ENCODE results near the gene MTCL3.

MTCL3 gene

DNA sequence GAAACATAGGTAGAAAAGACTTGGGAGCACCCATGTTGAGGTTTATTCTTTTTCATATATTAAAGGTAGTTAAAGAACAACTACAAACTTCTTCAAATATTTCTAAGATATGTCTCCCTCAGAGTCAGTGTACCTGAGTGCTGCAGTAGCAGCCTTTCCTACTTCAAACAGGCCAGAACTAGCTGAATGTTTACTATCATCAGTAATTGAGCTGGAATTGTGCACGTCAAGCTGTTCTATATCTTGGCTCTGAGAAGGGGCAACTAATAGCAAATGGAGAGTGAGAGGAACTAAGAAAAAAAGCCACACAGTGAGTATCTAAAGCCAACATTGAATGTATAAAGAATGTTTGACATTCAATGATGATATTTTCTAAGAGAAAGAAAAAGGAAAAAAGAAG is 21.7 kb downstream of the MTCL3 start:
- no peaks in the 10 kb centered on the region for H3K4me1 ChIP-seq (ENCODE audit: control insufficient read depth, insufficient read depth, low read length)
- H3K27me3 ChIP-seq (ENCODE audit: control insufficient read depth, insufficient read depth, low read length): no peaks in the 10 kb centered on the region
- TF ChIP-seq TCF7L2 (IDR thresholded peaks at IDR 0.05; ENCODE audit: low read depth, low read length): no peak
- no peak for TF ChIP-seq SIN3A (IDR thresholded peaks at IDR 0.05; ENCODE audit: borderline replicate concordance, insufficient read depth, low read depth, low read length)
- TF ChIP-seq, protein P1, sequence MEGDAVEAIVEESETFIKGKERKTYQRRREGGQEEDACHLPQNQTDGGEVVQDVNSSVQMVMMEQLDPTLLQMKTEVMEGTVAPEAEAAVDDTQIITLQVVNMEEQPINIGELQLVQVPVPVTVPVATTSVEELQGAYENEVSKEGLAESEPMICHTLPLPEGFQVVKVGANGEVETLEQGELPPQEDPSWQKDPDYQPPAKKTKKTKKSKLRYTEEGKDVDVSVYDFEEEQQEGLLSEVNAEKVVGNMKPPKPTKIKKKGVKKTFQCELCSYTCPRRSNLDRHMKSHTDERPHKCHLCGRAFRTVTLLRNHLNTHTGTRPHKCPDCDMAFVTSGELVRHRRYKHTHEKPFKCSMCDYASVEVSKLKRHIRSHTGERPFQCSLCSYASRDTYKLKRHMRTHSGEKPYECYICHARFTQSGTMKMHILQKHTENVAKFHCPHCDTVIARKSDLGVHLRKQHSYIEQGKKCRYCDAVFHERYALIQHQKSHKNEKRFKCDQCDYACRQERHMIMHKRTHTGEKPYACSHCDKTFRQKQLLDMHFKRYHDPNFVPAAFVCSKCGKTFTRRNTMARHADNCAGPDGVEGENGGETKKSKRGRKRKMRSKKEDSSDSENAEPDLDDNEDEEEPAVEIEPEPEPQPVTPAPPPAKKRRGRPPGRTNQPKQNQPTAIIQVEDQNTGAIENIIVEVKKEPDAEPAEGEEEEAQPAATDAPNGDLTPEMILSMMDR (IDR thresholded peaks at IDR 0.05): no peak
- TF ChIP-seq, protein P2, sequence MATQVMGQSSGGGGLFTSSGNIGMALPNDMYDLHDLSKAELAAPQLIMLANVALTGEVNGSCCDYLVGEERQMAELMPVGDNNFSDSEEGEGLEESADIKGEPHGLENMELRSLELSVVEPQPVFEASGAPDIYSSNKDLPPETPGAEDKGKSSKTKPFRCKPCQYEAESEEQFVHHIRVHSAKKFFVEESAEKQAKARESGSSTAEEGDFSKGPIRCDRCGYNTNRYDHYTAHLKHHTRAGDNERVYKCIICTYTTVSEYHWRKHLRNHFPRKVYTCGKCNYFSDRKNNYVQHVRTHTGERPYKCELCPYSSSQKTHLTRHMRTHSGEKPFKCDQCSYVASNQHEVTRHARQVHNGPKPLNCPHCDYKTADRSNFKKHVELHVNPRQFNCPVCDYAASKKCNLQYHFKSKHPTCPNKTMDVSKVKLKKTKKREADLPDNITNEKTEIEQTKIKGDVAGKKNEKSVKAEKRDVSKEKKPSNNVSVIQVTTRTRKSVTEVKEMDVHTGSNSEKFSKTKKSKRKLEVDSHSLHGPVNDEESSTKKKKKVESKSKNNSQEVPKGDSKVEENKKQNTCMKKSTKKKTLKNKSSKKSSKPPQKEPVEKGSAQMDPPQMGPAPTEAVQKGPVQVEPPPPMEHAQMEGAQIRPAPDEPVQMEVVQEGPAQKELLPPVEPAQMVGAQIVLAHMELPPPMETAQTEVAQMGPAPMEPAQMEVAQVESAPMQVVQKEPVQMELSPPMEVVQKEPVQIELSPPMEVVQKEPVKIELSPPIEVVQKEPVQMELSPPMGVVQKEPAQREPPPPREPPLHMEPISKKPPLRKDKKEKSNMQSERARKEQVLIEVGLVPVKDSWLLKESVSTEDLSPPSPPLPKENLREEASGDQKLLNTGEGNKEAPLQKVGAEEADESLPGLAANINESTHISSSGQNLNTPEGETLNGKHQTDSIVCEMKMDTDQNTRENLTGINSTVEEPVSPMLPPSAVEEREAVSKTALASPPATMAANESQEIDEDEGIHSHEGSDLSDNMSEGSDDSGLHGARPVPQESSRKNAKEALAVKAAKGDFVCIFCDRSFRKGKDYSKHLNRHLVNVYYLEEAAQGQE (IDR thresholded peaks at IDR 0.05; ENCODE audit: insufficient read depth in 1 of 2, low read depth in 2 of 2, low read length in 1 of 2): no peak
- TF ChIP-seq POLR2AphosphoS5 (IDR thresholded peaks at IDR 0.05; ENCODE audit: low read depth, low read length): no peak
- H3K4me3 ChIP-seq (ENCODE audit: low read depth in 2 of 2, low read length in 2 of 2): no peak overlapping the region
- intact Hi-C loops (cut with micrococcal nuclease; ENCODE audit: unreplicated experiment): no loop called here
- no peak overlapping the region for H3K27ac ChIP-seq (ENCODE audit: low read length)
- no TSS peak for BruUV-seq (replicated peaks)
- no peak for DNase-seq (ENCODE audit: low read depth, low spot score)
- in situ Hi-C loops (cut with HindIII; ENCODE audit: low pct_unique_long_range_greater_than_20kb, low sequenced_read_pairs): no loop called here
- ChIA-PET CTCF (no interaction called here), POLR2A (no interaction called here)
- H3K9me3 ChIP-seq (ENCODE audit: control insufficient read depth, insufficient read depth, low read depth, low read length): no peaks in the 10 kb centered on the region
- H3K36me3 ChIP-seq (ENCODE audit: control insufficient read depth, insufficient read depth, low read length): no peaks in the 10 kb centered on the region
- ATAC-seq: no peak

DNA sequence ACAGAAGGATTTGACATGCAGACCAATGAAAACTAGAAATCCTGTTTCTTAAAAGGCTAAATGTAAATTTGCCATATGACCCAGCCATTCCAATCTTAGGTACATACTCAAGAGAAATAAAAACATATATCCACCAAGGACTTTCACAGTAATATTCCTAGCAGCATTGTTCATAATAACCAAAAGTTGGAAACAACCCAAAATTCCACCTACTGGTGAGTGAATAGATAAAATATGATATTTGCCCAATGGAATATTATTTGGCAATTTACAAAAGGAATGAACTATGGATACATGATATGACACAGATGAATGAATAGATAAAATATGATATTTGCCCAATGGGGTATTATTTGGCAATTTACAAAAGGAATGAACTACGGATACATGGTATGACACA is 22.7 kb downstream of the MTCL3 start:
- no peak overlapping the region for H3K4me3 ChIP-seq (ENCODE audit: low read depth in 2 of 2, low read length in 2 of 2)
- no TSS peak for BruUV-seq (replicated peaks)
- in situ Hi-C loops (cut with HindIII; ENCODE audit: low pct_unique_long_range_greater_than_20kb, low sequenced_read_pairs) (no loop called here), intact Hi-C loops (cut with micrococcal nuclease; ENCODE audit: unreplicated experiment) (no loop called here)
- ATAC-seq (no peak), DNase-seq (ENCODE audit: low read depth, low spot score) (no peak)
- H3K27me3 ChIP-seq (ENCODE audit: control insufficient read depth, insufficient read depth, low read length): no peaks in the 10 kb centered on the region
- H3K36me3 ChIP-seq (ENCODE audit: control insufficient read depth, insufficient read depth, low read length): no peaks in the 10 kb centered on the region
- H3K9me3 ChIP-seq (ENCODE audit: control insufficient read depth, insufficient read depth, low read depth, low read length): no peaks in the 10 kb centered on the region
- POLR2A ChIA-PET: interaction anchor here (0.6 kb wide), 1 partner anchor 166 kb away, joined by 4 read pairs; no protein-coding TSS in a partner anchor
- H3K27ac ChIP-seq (ENCODE audit: low read length): no peak overlapping the region
- TF ChIP-seq POLR2AphosphoS5 (IDR thresholded peaks at IDR 0.05; ENCODE audit: low read depth, low read length) (no peak), TCF7L2 (IDR thresholded peaks at IDR 0.05; ENCODE audit: low read depth, low read length) (no peak), SIN3A (IDR thresholded peaks at IDR 0.05; ENCODE audit: borderline replicate concordance, insufficient read depth, low read depth, low read length) (no peak)
- TF ChIP-seq, protein P1 (IDR thresholded peaks at IDR 0.05): no peak
- TF ChIP-seq, protein P2 (IDR thresholded peaks at IDR 0.05; ENCODE audit: insufficient read depth in 1 of 2, low read depth in 2 of 2, low read length in 1 of 2): no peak
- CTCF ChIA-PET: no interaction called here
- no peaks in the 10 kb centered on the region for H3K4me1 ChIP-seq (ENCODE audit: control insufficient read depth, insufficient read depth, low read length)
